GM19452 (cell line): ENCODE measurements around the gene RNPEPL1.
A peak's percentile ranks its signal among the peaks of the same experiment; 100 is the strongest.
"Not testable (repeated sequence)": the region's sequence is repeated elsewhere in the genome, so short reads cannot be mapped to it uniquely, and the experiment has no call there.

ENCODE experiments used
- ATAC-seq: cut with Tn5 transposase; IDR thresholded peaks from one replicate; pipeline ENCODE4 v1.9.1; 2021; ENCODE audit not compliant: unreplicated experiment

RNPEPL1 gene

DNA sequence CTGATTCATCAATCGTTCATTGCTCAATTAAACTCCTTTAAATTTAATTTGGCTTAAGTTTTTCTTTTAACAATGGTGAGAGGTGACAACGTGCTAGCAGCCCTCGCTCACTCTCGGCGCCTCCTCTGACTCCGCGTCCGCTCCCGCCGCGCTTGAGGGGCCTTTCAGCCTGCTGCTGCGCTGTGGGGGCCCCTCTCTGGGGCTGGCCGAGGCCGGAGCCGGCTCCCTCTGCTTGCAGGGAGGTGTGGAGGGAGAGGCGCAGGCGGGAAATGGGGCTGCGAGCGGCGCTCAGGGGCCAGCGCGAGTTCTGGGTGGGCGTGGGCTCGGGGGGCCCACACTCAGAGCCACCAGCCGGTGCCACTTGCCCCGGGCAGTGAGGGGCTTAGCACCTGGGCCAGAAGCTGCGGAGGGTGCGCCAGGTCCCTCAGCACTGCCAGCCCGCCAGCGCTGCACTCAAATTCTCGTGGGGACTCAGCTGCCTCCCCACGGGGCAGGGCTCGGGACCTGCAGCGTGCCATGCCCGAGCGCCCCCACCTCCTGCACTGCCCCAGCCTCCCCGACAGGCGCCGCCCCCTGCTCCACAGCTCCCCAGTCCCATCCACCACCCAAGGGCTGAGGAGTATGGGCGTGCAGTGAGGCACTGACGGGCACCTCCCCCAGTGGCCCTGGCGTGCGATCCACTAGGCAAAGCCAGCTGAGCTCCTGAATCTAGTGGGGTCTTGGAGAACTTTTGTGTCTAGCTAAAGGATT, 30.1 kb upstream of the RNPEPL1 start:
- no peak for ATAC-seq

DNA sequence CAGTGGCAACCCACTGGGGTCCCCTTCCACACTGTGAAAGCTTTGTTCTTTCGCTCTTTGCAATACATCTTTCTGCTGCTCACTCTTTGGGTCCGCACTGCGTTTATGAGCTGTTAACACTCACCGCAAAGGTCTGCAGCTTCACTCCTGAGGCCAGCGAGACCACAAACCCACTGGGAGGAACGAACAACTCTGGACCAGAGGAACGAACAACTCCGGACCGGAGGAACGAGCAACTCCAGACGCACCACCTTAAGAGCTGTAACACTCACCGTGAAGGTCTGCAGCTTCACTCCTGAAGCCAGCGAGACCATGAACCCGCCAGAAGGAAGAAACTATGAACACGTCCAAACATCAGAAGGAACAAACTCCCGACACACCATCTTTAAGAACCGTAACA, 29.2 kb upstream of the RNPEPL1 start:
- not testable (repeated sequence) for ATAC-seq

DNA sequence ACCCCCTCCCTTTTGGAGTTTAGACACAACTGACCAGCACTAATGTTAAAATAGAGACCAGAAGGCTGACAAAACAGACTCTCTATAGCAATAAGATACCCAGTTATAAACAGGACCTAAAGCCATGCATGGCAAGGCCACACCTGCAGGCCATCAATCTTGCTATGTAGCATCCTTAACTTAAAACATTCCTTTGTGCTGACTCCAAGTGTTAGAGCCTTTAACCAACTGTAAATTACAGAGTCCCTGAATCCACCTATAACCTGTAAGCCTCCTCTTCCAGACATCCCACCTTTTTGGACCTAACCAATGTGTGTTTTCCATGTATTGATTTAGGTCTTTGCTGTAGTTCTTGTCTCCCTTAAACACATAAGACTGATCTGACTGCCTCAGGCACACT, 28.4 kb upstream of the RNPEPL1 start:
- ATAC-seq = no peak

DNA sequence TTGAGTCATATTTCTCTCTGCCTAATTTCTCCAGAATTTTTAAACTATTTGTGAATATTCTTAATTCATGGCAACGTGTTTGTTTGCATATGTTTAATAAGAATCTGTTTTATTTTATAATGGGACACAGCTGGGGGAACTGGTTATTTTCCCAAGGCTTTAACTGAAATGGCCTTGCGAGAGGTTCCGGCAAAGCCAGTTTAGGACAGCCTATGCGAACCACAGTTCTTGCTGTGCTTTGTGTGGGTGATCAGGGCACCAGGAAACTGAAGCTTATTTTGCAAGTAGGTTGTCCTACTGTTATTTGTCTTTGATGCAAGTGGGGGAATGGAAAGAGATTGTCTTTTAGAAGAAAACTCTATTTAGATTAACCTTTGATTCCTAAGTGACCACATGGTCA, 17.0 kb upstream of the RNPEPL1 start:
- ATAC-seq = no peak

DNA sequence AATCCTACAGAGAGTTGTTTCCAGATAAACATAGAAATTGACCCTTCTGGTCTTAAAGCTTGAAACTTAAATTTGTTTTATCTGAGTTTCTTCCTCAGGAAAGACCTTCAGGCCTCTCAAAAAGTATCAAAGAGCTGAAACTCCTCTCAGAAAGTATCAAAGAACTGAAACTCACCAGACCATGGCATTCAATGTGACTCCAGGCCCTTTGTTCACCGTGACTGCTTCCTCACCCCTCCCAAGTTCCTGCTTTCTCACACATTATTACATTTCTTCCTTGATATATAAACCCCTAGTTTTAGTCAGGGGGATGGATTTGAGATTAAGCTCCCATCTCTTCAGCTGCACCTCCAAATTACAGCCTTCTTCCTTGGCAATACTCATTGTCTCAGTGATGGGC, 16.5 kb upstream of the RNPEPL1 start:
- ATAC-seq = no peak

DNA sequence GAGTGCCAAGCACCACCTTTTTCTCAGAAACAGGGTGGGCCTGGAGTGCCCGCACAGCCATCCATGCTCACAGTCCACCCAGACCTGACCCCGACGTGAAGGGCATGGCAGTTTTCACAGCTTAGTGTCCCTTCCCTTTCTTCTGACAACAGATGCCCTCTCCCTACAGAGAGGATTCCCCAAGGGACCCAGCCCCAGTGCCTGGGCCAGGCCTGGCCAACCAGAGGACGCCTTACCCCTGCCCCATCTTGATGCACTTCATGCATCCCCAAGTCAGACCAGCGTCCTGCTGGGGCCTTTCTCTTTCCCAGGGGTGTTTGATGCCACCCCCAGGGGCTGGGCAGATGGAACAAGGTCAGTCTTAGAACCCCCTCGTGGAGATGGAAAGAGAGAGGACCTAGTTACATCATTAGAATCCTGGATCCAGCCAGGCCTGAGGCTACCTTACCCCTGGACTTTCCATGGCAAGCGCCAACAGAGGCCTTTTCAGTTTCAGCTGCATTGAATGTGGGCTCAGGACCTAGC, 14.3 kb upstream of the RNPEPL1 start:
- no peak for ATAC-seq

DNA sequence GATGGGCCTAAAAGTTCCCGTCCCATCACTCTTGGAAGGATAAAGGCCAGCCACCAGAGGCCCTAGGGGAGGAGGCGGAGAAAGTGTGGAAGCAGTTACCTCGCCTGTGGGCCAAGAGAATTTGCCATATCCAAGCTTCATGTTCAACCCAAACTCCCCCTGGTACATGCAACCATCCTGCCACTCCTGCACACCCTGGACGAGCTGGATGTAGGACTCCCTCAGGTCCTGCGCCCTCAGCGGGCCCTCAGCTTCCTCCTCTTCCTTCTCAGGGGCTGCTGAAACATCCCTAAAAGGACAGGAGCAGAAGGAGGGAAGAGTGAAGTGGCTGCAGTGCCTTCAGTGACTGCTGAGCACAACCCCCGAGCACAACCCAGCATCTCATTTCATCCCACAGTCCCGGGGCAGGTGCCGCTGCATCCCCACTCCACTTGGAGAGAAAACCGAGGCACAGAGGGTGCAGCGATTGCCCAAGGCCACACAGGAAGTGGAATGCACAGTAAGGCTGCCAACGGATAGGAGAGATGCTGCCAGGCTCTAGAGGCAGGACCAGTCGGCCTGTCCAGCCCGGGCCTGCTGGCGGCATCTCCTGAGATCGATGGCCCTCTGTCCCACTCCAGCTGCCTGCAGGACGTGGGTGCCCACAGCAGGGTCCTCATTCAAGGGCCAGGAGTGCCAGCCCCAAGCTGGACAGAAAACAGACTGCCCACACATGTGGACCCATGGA, 13.4 kb upstream of the RNPEPL1 start:
- ATAC-seq = no peak

DNA sequence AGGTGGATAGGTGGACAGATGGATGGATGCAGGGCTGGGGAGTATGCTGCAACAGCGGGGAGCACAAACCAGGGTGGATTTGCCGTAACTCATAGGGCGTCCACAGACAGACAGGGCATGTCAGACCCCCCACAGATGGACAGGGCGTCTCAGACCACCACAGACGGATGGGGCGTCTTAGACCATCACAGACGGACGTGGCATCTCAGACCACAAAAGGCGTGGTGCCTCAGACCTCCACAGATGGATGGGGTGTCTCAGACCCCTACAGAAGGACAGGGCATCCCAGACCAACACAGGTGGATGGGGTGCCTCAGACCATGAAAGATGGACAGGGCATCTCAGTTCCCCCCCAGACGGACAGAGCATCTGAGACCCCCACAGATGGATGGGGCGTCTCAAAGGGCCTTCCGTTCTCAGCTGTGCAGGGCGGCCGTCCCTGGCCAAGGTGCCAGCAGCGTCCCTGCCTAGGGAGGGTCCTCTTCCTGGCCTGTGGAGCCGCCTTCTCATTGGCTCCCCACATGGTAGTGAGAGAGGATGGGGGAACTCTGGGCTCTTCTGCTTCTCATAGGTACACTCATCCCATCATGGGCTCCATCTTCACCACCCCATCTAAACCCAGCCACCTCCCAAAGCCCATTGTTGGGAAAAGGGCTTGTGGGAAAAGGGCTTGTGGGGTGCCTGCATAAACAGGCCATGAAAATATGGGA, 12.6 kb upstream of the RNPEPL1 start:
- no peak for ATAC-seq

DNA sequence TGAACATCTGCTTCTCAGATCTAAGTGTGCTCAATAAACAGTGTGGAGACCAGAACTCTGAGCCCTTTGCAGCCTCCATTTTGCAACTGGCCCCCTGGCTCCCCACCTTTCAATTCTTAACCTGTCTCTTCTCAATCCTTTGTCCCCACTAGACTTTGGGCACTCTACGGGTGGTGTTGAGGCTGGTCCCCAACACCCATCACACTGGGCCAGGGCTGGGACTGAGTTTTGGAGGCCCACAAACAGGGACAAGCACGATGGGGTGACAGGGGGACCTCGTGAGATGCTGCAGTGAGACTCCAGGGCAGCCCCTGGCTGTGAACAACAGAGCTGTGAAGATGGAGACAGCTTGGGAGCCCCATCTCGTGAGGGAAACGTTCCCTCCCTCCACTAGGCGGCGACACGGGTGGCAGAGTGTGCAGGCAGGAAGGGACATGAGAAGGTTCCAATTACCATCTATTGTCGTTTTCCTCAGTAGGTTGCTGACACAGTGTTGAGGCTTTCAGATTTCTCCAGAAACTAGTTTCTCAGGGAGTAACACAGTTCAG, 11.7 kb upstream of the RNPEPL1 start:
- ATAC-seq = no peak

DNA sequence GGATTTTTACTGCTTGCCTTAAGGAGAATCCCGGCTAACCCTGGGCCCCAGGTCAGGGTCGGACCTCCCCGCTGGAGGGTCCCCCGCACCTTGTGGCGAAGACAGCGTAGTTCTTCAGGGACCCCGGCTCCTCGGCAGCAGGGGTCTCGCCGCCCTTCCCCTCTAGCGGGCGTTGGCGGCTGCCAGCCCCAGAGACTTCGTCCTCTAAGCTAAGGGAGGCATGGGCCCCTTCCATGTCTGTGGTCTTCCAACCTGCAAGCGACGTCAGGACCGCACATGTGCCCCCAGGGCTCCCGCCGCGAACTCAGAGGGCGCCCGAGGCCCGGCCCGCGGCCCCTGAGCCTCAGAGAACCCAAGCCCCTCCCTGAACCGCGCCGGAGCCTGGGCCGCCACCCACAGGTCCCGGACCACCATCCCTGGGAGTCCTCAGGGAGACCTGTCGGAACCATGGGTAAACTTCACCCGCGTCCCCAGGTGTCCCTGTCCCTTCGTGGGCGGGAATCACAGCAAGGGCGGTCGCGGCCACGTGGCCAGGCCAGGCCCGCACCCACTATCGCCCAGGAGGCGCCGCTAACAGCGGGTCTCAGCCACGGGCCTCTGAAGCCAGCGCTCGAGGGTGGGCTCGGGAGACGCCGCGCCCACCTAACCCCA, 11.1 kb upstream of the RNPEPL1 start:
- ATAC-seq = no peak

DNA sequence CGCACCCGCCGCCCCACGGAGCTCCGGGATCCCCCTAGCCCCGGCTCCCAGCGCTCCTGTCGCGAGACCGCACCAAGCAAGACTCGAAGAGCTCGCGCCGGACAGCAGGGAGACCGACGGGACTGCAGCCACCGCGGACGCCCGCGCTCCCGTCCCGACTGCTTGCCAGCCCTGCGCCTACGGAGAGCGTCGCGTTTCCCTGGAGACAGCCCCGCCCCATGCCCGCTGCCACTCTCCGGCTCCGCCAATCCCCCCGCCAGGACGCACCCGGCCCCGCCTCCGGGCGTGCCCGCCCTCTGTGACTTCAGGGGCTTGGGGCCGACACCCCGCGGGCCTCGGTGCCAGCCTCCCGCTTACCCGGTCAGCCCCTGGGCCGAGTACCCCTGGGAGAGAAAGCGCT, 10.5 kb upstream of the RNPEPL1 start, which contains the start of gene ANKMY1:
ANKMY1 (minus strand) TSS at position 181 of the 400 bp plus-strand sequence. CDS start 653 bp downstream, outside the sequence.
- no peak for ATAC-seq

DNA sequence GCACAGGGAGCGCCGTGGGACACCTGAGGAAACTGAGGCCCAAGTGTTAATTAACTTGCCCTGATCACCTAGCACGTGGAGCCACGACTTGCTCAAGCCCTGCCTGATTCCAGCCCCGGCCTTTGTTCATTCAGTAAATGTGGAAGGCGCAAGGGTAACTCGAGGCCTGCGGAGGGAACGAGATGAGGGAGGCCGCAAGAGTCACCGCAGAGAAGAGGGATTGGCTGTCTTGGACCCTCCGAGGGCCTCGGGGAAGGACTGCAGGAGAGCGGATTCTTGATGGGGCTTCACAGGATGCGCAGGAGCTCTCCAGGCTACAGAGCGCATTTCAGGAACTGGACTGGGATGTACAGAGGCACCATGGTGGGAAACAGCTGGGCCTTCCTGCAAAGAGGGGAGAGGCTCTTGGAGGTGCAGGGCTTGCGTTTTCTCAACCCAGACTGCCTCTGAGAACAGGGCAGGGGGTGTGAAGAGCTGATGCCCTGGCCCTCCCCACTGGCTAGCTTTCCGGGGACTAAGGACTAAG, 10.0 kb upstream of the RNPEPL1 start:
- no peak for ATAC-seq

DNA sequence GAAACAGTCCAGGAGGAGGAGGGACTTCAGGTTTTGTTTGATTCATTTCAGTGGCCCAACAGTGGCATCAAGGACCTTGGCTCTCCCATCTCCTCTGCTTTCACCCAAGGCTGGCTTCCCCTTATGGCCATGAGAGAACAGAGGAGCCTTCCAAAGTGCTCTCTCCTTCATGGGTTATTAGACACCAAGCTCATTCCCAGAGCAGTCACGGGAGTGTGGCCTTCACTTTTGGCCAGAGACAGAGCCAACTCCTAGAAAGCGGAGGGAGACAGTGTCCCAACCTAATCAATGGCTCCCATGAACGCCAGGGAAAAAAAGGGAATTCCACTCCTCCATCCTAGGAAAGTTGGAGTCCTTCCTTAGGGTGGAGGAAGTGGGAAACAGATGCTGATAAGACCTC, 9.0 kb upstream of the RNPEPL1 start:
- no peak for ATAC-seq

DNA sequence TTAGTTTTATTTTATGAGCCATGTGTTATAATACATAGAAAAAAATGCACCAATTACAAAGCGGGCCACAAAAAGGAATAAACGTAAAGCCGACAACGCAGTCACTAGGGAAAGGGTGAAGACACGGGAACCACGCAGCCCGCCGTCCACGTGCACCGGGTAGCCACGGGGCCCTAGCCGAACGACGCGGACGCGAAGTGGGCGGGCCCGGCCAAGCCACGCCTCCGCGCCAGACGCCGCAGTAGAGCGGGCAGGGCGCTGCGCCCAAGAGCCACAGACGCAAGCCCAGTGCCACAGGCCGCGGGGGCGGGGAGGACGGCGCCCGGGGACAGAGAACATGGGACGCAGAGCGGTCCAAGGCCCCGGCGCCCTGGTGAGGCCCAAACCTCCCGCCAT, 8.2 kb upstream of the RNPEPL1 start, which contains the start of gene DUSP28:
DUSP28 (plus strand) TSS at position 274 of the 396 bp plus-strand sequence. CDS start 328 bp downstream, outside the sequence.
- peak; percentile 55 for ATAC-seq

DNA sequence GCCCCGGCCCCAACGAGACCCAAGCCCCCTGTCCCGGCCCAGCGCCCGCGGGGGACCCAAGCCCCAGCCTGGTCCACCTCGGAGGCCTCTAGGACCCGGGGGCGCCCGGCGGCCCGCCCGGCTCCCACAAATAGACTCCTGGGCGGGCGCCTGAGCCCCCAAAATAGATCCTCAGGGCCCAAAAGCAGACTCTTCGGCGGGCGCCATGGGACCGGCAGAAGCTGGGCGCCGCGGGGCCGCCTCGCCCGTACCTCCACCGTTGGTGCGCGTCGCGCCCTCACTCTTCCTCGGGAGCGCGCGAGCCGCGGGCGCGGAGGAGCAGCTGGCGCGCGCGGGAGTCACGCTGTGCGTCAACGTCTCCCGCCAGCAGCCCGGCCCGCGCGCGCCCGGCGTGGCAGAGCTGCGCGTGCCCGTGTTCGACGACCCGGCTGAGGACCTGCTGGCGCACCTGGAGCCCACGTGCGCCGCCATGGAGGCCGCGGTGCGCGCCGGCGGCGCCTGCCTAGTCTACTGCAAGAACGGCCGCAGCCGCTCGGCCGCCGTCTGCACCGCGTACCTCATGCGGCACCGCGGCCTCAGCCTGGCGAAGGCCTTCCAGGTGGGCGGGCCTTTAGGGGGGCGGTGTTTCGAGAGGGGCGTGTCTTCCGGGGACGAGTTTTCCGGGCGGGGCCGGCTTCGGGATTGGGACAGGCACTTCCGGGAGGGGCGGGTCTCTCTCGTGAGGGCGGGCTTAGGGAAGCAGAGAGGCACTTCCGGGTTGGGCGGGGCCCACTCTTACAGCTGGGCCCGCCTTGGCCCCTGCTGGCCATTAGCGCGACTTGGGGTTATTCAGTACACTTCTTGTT, 7.6 kb upstream of the RNPEPL1 start:
- peak; percentile 50 for ATAC-seq

DNA sequence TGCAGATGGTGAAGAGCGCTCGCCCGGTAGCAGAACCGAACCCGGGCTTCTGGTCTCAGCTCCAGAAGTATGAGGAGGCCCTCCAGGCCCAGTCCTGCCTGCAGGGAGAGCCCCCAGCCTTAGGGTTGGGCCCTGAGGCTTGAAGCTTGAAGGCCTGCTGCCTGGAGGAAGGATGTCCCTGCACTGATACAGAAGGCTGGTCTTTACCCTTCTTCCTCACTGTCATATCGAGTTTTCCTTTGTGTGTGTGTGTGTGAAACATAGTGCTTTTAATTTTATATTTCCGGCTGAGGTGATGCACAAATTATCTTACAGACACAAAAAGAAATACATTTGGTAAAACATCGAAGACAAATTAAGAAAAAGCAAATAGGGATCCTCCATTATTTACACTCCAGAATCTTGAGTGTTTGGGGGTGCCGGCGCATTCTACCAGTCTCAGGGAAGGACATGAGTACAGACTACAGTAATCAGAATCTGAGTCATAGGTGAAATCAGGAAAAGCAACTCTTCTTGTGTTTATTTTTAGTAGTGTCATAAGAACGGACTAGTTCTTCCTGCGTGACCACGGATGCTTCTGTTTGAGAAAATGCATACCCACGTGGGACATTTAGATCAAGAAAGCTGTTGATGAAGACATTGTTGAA, 6.8 kb upstream of the RNPEPL1 start:
- peak; percentile 1 for ATAC-seq

DNA sequence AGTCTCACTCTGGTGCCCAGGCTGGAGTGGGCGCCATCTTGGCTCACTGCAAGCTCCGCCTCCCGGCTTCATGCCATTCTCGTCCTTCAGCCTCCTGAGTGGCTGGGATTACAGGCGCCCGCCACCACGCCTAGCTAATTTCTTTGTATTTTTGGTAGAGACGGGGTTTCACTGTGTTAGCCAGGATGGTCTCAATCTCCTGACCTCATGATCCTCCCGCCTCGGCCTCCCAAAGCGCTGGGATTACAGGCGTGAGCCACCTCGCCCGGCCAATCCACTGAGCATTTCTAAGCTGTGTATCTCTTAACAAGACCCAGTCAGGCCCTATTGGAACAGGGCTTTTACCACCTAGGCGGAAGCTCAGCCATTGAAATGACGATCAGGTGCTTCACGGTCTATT, 5.1 kb upstream of the RNPEPL1 start:
- not testable (repeated sequence) for ATAC-seq

DNA sequence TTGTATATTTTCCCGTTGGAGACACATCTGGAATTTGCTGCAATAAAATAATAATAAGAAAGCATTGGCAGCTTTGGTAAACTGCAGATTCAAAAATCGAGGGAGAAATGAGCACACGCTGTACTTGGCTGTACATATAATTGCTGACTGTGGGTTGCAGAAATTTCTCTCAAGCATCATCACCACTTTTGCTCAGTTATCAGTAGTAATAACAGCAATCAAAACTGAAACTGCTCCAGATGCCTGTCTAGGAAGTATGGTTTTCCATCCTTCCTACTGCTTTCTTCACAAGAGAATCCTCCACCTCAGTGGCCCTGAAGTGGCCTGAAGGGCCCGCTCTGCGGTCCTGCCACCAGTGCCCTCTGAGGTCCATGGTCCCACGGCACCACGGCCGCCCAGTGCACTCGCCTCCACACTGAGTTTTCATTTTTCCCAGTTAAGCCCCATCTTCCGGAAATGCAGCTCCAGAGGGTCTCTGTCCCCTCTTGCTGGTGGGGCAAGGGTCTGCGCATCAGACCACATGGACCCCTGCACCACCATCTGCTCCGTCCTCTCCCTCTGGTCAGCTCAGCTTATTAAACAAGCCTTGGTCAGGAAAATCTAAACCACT, 4.2 kb upstream of the RNPEPL1 start:
- no peak for ATAC-seq
